Stimulated activated memory B cell treated with anti-CD40 and anti-IgM and Interleukin-4, amounts not matched to agents 10 μg/mL and 1 μg/mL and 100 μg/mL, for 72 hours (primary cell): ENCODE results near the gene CACNA1C.

Experiments used
- ATAC-seq: fragments of 150-1000 bp; cut with Tn5 transposase; 2 replicates; pipeline ENCODE4 v1.10.0; 2021
- H3K27ac Mint-ChIP-seq: one replicate; pipeline ENCODE4 v1.8.0; 2022; ENCODE audit warnings: mild to moderate bottlenecking, mixed read lengths
- H3K27me3 Mint-ChIP-seq: one replicate; pipeline ENCODE4 v1.8.0; 2022; ENCODE audit warnings: mixed read lengths
- H3K36me3 Mint-ChIP-seq: one replicate; pipeline ENCODE4 v1.8.0; 2022; ENCODE audit warnings: mixed read lengths
- H3K4me1 Mint-ChIP-seq: one replicate; pipeline ENCODE4 v1.8.0; 2022; ENCODE audit warnings: mixed read lengths
- H3K4me3 Mint-ChIP-seq: one replicate; pipeline ENCODE4 v1.8.0; 2022; ENCODE audit warnings: mild to moderate bottlenecking, moderate library complexity, mixed read lengths
- H3K9me3 Mint-ChIP-seq: one replicate; pipeline ENCODE4 v1.8.0; 2022; ENCODE audit warnings: mixed read lengths

Gene CACNA1C

GRCh38 chr12:2266666-2267620 is 214.2 kb downstream of the CACNA1C start:
- Mint-ChIP-seq H3K27ac (no peak overlapping the region), H3K4me3 (no peak overlapping the region), H3K36me3 (no peaks in the 10 kb centered on the region), H3K27me3 (peaks cover 7% of the 10 kb centered on the region), H3K9me3 (no peaks in the 10 kb centered on the region), H3K4me1 (no peaks in the 10 kb centered on the region)
- ATAC-seq, result no peak

- no peak overlapping the region for H3K27ac Mint-ChIP-seq
- no peak overlapping the region for H3K4me3 Mint-ChIP-seq
- H3K4me1 Mint-ChIP-seq, result no peaks in the 10 kb centered on the region
- H3K27me3 Mint-ChIP-seq, result peaks cover 7% of the 10 kb centered on the region
- H3K36me3 Mint-ChIP-seq, result no peaks in the 10 kb centered on the region
- no peak for ATAC-seq
- H3K9me3 Mint-ChIP-seq, result no peaks in the 10 kb centered on the region
Measured at GRCh38 chr12:2267703-2268470, 215.1 kb downstream of the CACNA1C start.

- Mint-ChIP-seq H3K4me1 (no peaks in the 10 kb centered on the region), H3K36me3 (no peaks in the 10 kb centered on the region), H3K4me3 (no peak overlapping the region), H3K9me3 (no peaks in the 10 kb centered on the region), H3K27ac (no peak overlapping the region), H3K27me3 (peaks cover 7% of the 10 kb centered on the region)
- no peak for ATAC-seq
Measured at GRCh38 chr12:2268471-2269286, 215.9 kb downstream of the CACNA1C start.

- no peaks in the 10 kb centered on the region for H3K36me3 Mint-ChIP-seq
- H3K27ac Mint-ChIP-seq, result no peak overlapping the region
- no peaks in the 10 kb centered on the region for H3K9me3 Mint-ChIP-seq
- peaks cover 4% of the 10 kb centered on the region for H3K27me3 Mint-ChIP-seq
- ATAC-seq, result no peak
- H3K4me1 Mint-ChIP-seq, result no peaks in the 10 kb centered on the region
- no peak overlapping the region for H3K4me3 Mint-ChIP-seq
Measured at GRCh38 chr12:2270846-2271245, 218.1 kb downstream of the CACNA1C start.

- no peaks in the 10 kb centered on the region for H3K9me3 Mint-ChIP-seq
- no peak for ATAC-seq
- no peaks in the 10 kb centered on the region for H3K4me1 Mint-ChIP-seq
- no peak overlapping the region for H3K4me3 Mint-ChIP-seq
- H3K27ac Mint-ChIP-seq, result no peak overlapping the region
- H3K36me3 Mint-ChIP-seq, result no peaks in the 10 kb centered on the region
- H3K27me3 Mint-ChIP-seq, result no peaks in the 10 kb centered on the region
Measured at GRCh38 chr12:2271961-2272360, 219.2 kb downstream of the CACNA1C start.

- no peaks in the 10 kb centered on the region for H3K9me3 Mint-ChIP-seq
- H3K36me3 Mint-ChIP-seq, result no peaks in the 10 kb centered on the region
- no peak overlapping the region for H3K4me3 Mint-ChIP-seq
- no peaks in the 10 kb centered on the region for H3K4me1 Mint-ChIP-seq
- no peaks in the 10 kb centered on the region for H3K27me3 Mint-ChIP-seq
- ATAC-seq, result no peak
- H3K27ac Mint-ChIP-seq, result no peak overlapping the region
Measured at GRCh38 chr12:2273288-2273687, 220.5 kb downstream of the CACNA1C start.

GRCh38 chr12:2273751-2274150 is 221.0 kb downstream of the CACNA1C start:
- no peaks in the 10 kb centered on the region for H3K36me3 Mint-ChIP-seq

GRCh38 chr12:2274733-2275132 is 221.9 kb downstream of the CACNA1C start:
- no peak overlapping the region for H3K27ac Mint-ChIP-seq
- no peaks in the 10 kb centered on the region for H3K4me1 Mint-ChIP-seq
- no peak overlapping the region for H3K4me3 Mint-ChIP-seq
- ATAC-seq, result no peak
- H3K27me3 Mint-ChIP-seq, result no peaks in the 10 kb centered on the region
- H3K36me3 Mint-ChIP-seq, result no peaks in the 10 kb centered on the region
- peaks cover 3% of the 10 kb centered on the region for H3K9me3 Mint-ChIP-seq

More at GRCh38 chr12:2273751-2274150, 221.0 kb downstream of the CACNA1C start:
- Mint-ChIP-seq H3K27me3 (no peaks in the 10 kb centered on the region), H3K4me3 (no peak overlapping the region), H3K4me1 (no peaks in the 10 kb centered on the region), H3K9me3 (no peaks in the 10 kb centered on the region), H3K27ac (no peak overlapping the region)
- ATAC-seq, result no peak

GRCh38 chr12:2276288-2277033 is 223.7 kb downstream of the CACNA1C start:
- H3K27ac Mint-ChIP-seq, result no peak overlapping the region
- H3K27me3 Mint-ChIP-seq, result no peaks in the 10 kb centered on the region
- ATAC-seq, result no peak
- no peaks in the 10 kb centered on the region for H3K36me3 Mint-ChIP-seq
- H3K4me1 Mint-ChIP-seq, result no peaks in the 10 kb centered on the region
- peaks cover 6% of the 10 kb centered on the region for H3K9me3 Mint-ChIP-seq
- no peak overlapping the region for H3K4me3 Mint-ChIP-seq

GRCh38 chr12:2277492-2278155 is 224.8 kb downstream of the CACNA1C start:
- ATAC-seq, result peak; percentile 24
- Mint-ChIP-seq H3K4me1 (no peaks in the 10 kb centered on the region), H3K27ac (no peak overlapping the region), H3K36me3 (no peaks in the 10 kb centered on the region), H3K9me3 (peaks cover 9% of the 10 kb centered on the region), H3K27me3 (no peaks in the 10 kb centered on the region), H3K4me3 (no peak overlapping the region)

GRCh38 chr12:2281446-2281845 is 228.7 kb downstream of the CACNA1C start:
- Mint-ChIP-seq H3K27me3 (peaks cover 26% of the 10 kb centered on the region), H3K27ac (no peak overlapping the region), H3K9me3 (peaks cover 9% of the 10 kb centered on the region), H3K4me1 (peaks cover 11% of the 10 kb centered on the region), H3K36me3 (no peaks in the 10 kb centered on the region), H3K4me3 (no peak overlapping the region)
- no peak for ATAC-seq

GRCh38 chr12:2282318-2282717 is 229.5 kb downstream of the CACNA1C start:
- peaks cover 29% of the 10 kb centered on the region for H3K27me3 Mint-ChIP-seq
- peaks cover 9% of the 10 kb centered on the region for H3K9me3 Mint-ChIP-seq
- peaks cover 11% of the 10 kb centered on the region for H3K4me1 Mint-ChIP-seq
- no peaks in the 10 kb centered on the region for H3K36me3 Mint-ChIP-seq
- ATAC-seq, result no peak
- no peak overlapping the region for H3K4me3 Mint-ChIP-seq
- H3K27ac Mint-ChIP-seq, result no peak overlapping the region

- Mint-ChIP-seq H3K4me1 (peaks cover 11% of the 10 kb centered on the region), H3K27ac (no peak overlapping the region), H3K27me3 (peaks cover 29% of the 10 kb centered on the region), H3K36me3 (no peaks in the 10 kb centered on the region), H3K9me3 (peaks cover 9% of the 10 kb centered on the region), H3K4me3 (no peak overlapping the region)
- no peak for ATAC-seq
Measured at GRCh38 chr12:2283480-2283879, 230.7 kb downstream of the CACNA1C start.

GRCh38 chr12:2283916-2284315 is 231.1 kb downstream of the CACNA1C start:
- Mint-ChIP-seq H3K27ac (no peak overlapping the region), H3K36me3 (no peaks in the 10 kb centered on the region), H3K27me3 (peaks cover 29% of the 10 kb centered on the region), H3K4me1 (peaks cover 11% of the 10 kb centered on the region), H3K4me3 (no peak overlapping the region), H3K9me3 (peaks cover 9% of the 10 kb centered on the region)
- no peak for ATAC-seq
